H9 (cell line): ENCODE data around the gene ZNF408. TPM values are rescaled to one million over a fixed set of nuclear protein-coding genes. Genes with fewer than 3 reads are reported as not detected.

Experiments
- DNase-seq: peaks from one replicate; pipeline ENCODE4 v3.0.0-alpha.2; 2017
- H2AFZ ChIP-seq: one replicate; pipeline ENCODE4 v1.6.1; 2013; ENCODE audit warnings: mild to moderate bottlenecking, low read length, control low read depth, moderate library complexity
- H2AK5ac ChIP-seq: 2 replicates; pipeline ENCODE4 v1.6.1; 2013; ENCODE audit warnings: low read length, control low read depth, mixed read lengths; ENCODE audit not compliant: insufficient read length
- H2BK120ac ChIP-seq: one replicate; pipeline ENCODE4 v1.6.1; 2013; ENCODE audit warnings: low read depth, mild to moderate bottlenecking, low read length, control low read depth, inconsistent platforms; ENCODE audit not compliant: poor library complexity, severe bottlenecking
- H2BK12ac ChIP-seq: 2 replicates; pipeline ENCODE4 v1.6.1; 2013; ENCODE audit warnings: low read length, control low read depth, mixed read lengths, low read depth; ENCODE audit not compliant: insufficient read length
- H2BK15ac ChIP-seq: 2 replicates; pipeline ENCODE4 v1.6.1; 2013; ENCODE audit warnings: low read depth, low read length, control low read depth
- H2BK20ac ChIP-seq: one replicate; pipeline ENCODE4 v1.6.1; 2013; ENCODE audit warnings: low read depth, mild to moderate bottlenecking, low read length, control low read depth, inconsistent platforms; ENCODE audit not compliant: poor library complexity, severe bottlenecking
- H2BK5ac ChIP-seq: 2 replicates; pipeline ENCODE4 v1.6.1; 2013; ENCODE audit warnings: low read length, control low read depth, mixed read lengths; ENCODE audit not compliant: insufficient read length
- H3K14ac ChIP-seq: 2 replicates; pipeline ENCODE4 v1.6.1; 2013; ENCODE audit warnings: low read length, control low read depth; ENCODE audit not compliant: insufficient read depth
- H3K18ac ChIP-seq: 2 replicates; pipeline ENCODE4 v1.6.1; 2013; ENCODE audit warnings: low read depth, mild to moderate bottlenecking, mixed read lengths, low read length, control low read depth; ENCODE audit not compliant: insufficient read length
- H3K23ac ChIP-seq: 2 replicates; pipeline ENCODE4 v1.6.1; 2013; ENCODE audit warnings: low read length, control low read depth, mixed read lengths, low read depth; ENCODE audit not compliant: insufficient read length
- H3K23me2 ChIP-seq: 2 replicates; pipeline ENCODE4 v1.6.1; 2013; ENCODE audit warnings: low read depth, mild to moderate bottlenecking, mixed read lengths, low read length, control low read depth; ENCODE audit not compliant: insufficient read length, poor library complexity, severe bottlenecking
- H3K27ac ChIP-seq: 2 replicates; pipeline ENCODE4 v1.5.1; 2013; ENCODE audit warnings: low read length, control low read depth, mixed read lengths, low read depth; ENCODE audit not compliant: insufficient read length
- H3K27me3 ChIP-seq: 2 replicates; pipeline ENCODE4 v1.6.1; 2013; ENCODE audit warnings: low read length, control low read depth, inconsistent platforms; ENCODE audit not compliant: insufficient read depth
- H3K4ac ChIP-seq: 2 replicates; pipeline ENCODE4 v1.6.1; 2013; ENCODE audit warnings: low read depth, mild to moderate bottlenecking, control low read depth, inconsistent platforms, low read length, moderate library complexity
- H3K4me1 ChIP-seq: 2 replicates; pipeline ENCODE4 v1.6.1; 2013; ENCODE audit warnings: low read length, control low read depth, inconsistent platforms; ENCODE audit not compliant: insufficient read depth
- H3K4me2 ChIP-seq: 2 replicates; pipeline ENCODE4 v1.6.1; 2013; ENCODE audit warnings: low read length, control low read depth, mixed read lengths; ENCODE audit not compliant: insufficient read length, insufficient read depth
- H3K56ac ChIP-seq: 2 replicates; pipeline ENCODE4 v1.6.1; 2013; ENCODE audit warnings: low read depth, mild to moderate bottlenecking, mixed read lengths, low read length, control low read depth; ENCODE audit not compliant: insufficient read length
- H3K79me1 ChIP-seq: 2 replicates; pipeline ENCODE4 v1.6.1; 2013; ENCODE audit warnings: low read depth, mild to moderate bottlenecking, moderate library complexity, low read length, control low read depth, inconsistent platforms; ENCODE audit not compliant: insufficient read depth, poor library complexity, severe bottlenecking
- H3K79me2 ChIP-seq: 2 replicates; pipeline ENCODE4 v1.6.1; 2013; ENCODE audit warnings: low read length, control low read depth, inconsistent platforms; ENCODE audit not compliant: insufficient read depth
- H3K9ac ChIP-seq: 2 replicates; pipeline ENCODE4 v1.6.1; 2013; ENCODE audit warnings: low read length, control low read depth, mixed read lengths; ENCODE audit not compliant: insufficient read length; ENCODE audit errors: extremely low read depth
- H3K9me3 ChIP-seq: one replicate; pipeline ENCODE4 v1.6.1; 2013; ENCODE audit warnings: low read depth, low read length, inconsistent platforms; ENCODE audit not compliant: control insufficient read depth
- H3T11ph ChIP-seq: one replicate; pipeline ENCODE4 v1.6.1; 2013; ENCODE audit warnings: mild to moderate bottlenecking, low read length, control low read depth, inconsistent platforms
- H4K20me1 ChIP-seq: one replicate; pipeline ENCODE4 v1.6.1; 2013; ENCODE audit not compliant: control insufficient read depth, insufficient read length, insufficient read depth
- H4K5ac ChIP-seq: 2 replicates; pipeline ENCODE4 v1.6.1; 2013; ENCODE audit warnings: low read depth, mild to moderate bottlenecking, mixed read lengths, low read length, control low read depth; ENCODE audit not compliant: insufficient read length
- H4K8ac ChIP-seq: replicated peaks from 2 replicates; pipeline ENCODE4 v1.6.1; 2013; ENCODE audit warnings: low read length, control low read depth, mixed read lengths, low read depth; ENCODE audit not compliant: insufficient read length
- H4K91ac ChIP-seq: 2 replicates; pipeline ENCODE4 v1.6.1; 2013; ENCODE audit warnings: low read depth, mild to moderate bottlenecking, moderate library complexity, mixed read lengths, low read length, control low read depth; ENCODE audit not compliant: insufficient read length
- H3K27ac Mint-ChIP-seq, 3 experiments: 2 replicates in 2 of 3; 3 replicates in 1 of 3; pipeline ENCODE4 v1.8.0; 2020 to 2021; ENCODE audit warnings: mixed read lengths in 3 of 3, mild to moderate bottlenecking in 1 of 3, moderate library complexity in 1 of 3
- H3K27me3 Mint-ChIP-seq: 2 replicates; pipeline ENCODE4 v1.8.0; 2021; ENCODE audit warnings: low read depth, mild to moderate bottlenecking, moderate library complexity, mixed read lengths
- H3K36me3 Mint-ChIP-seq, 3 experiments: 2 replicates in 2 of 3; 3 replicates in 1 of 3; pipeline ENCODE4 v1.8.0; 2020 to 2021; ENCODE audit warnings: low read depth in 3 of 3, mixed read lengths in 3 of 3; ENCODE audit not compliant: insufficient read depth in 1 of 3
- H3K4me1 Mint-ChIP-seq, 2 experiments: 2 replicates each; pipeline ENCODE4 v1.8.0; 2020; ENCODE audit warnings: mixed read lengths in 2 of 2
- H3K4me3 Mint-ChIP-seq, 2 experiments: 2 replicates in 1 of 2; 3 replicates in 1 of 2; pipeline ENCODE4 v1.8.0; 2020 to 2021; ENCODE audit warnings: mild to moderate bottlenecking in 2 of 2, mixed read lengths in 2 of 2, moderate library complexity in 1 of 2
- H3K9me3 Mint-ChIP-seq, 2 experiments: 2 replicates in 1 of 2; 3 replicates in 1 of 2; pipeline ENCODE4 v1.8.0; 2020; ENCODE audit warnings: mild to moderate bottlenecking in 2 of 2, mixed read lengths in 2 of 2, moderate library complexity in 1 of 2
- CTCF ChIP-seq: fragments of 200-600 bp; sonication (generic); conservative IDR thresholded peaks from 3 replicates; pipeline ENCODE4 v1.8.0; 2021; ENCODE audit warnings: antibody characterized with exemption, mild to moderate bottlenecking
- WGBS: extraction: QIAGEN DNeasy Blood & Tissue Kit; methylation state at CpG from one replicate; pipeline ENCODE4 v1.1.7; 2013; ENCODE audit warnings: missing lambda C conversion rate, low lambda C conversion rate, mixed read lengths; ENCODE audit not compliant: insufficient read length; ENCODE audit errors: extremely low coverage; 5-methylcytosine and 5-hydroxymethylcytosine counted together
- total RNA-seq: library from RNA; stranded (reverse); gene quantifications from 2 replicates; pipeline ENCODE4 v1.2.1, GENCODE V29; 2021

Gene ZNF408
- total RNA-seq, 1 experiment from 2014 or later = 16.6 TPM

- Histone ChIP-seq H2BK5ac (no peak overlapping the region), H2AFZ (no peak overlapping the region), H2AK5ac (no peak overlapping the region), H3K23me2 (peaks cover 3% of the 10 kb centered on the region), H4K91ac (no peak overlapping the region), H3K9me3 (no peaks in the 10 kb centered on the region), H3K9ac (peak overlapping the region; percentile 96), H3K27me3 (no peaks in the 10 kb centered on the region), H3T11ph (no peak overlapping the region), H2BK15ac (no peak overlapping the region), H3K14ac (peak overlapping the region; percentile 72; the same call in 1 of the 2 replicates), H3K4ac (no peak overlapping the region), H2BK120ac (no peak overlapping the region), H3K79me2 (peaks cover 6% of the 10 kb centered on the region; the same call in 1 of the 2 replicates), H3K79me1 (no peaks in the 10 kb centered on the region), H4K5ac (no peak overlapping the region), H2BK20ac (no peak overlapping the region), H3K27ac (peak overlapping the region; percentile 72), H2BK12ac (no peak overlapping the region), H3K23ac (no peak overlapping the region), H3K56ac (no peak overlapping the region), H4K8ac (no peak overlapping the region), H3K18ac (no peak overlapping the region), H3K4me1 (no peaks in the 10 kb centered on the region), H4K20me1 (no peaks in the 10 kb centered on the region), H3K4me2 (peak overlapping the region; percentile 95)
- DNase-seq = no peak
- WGBS = no CpG with 5 or more reads among the region's 29 CpGs
- Mint-ChIP-seq H3K4me3 (peak overlapping the region; percentile 98 to 99), H3K27me3 (no peaks in the 10 kb centered on the region), H3K9me3 (no peaks in the 10 kb centered on the region), H3K27ac (peak overlapping the region; percentile 100; a peak in 6 of 7 replicates), H3K4me1 (peaks cover 15 to 20% of the 10 kb centered on the region in 2 experiments), H3K36me3 (peaks cover 20 to 43% (median 43%) of the 10 kb centered on the region in 3 experiments; a peak in 6 of 7 replicates)
- TF ChIP-seq CTCF = no peak
Measured at GRCh38 chr11:46701078-46701654, 335 bp downstream of the ZNF408 start.
